ENCODE measurements around the gene MOB3A.

MOB3A gene

GRCh38 chr19:2057484-2058469 is 38.3 kb downstream of the MOB3A start:
- no peak for FAIRE-seq

GRCh38 chr19:2056837-2057192 is 39.3 kb downstream of the MOB3A start:
- no peak for FAIRE-seq

- FAIRE-seq: no peak
These were observed 39.9 kb downstream of the MOB3A start for GRCh38 chr19:2055931-2056836.

GRCh38 chr19:2054763-2055162 is 41.4 kb downstream of the MOB3A start:
- FAIRE-seq: no peak

GRCh38 chr19:2053601-2054389 is 42.3 kb downstream of the MOB3A start:
- FAIRE-seq: no peak

GRCh38 chr19:2051773-2052704 is 44.1 kb downstream of the MOB3A start:
- FAIRE-seq: no peak

GRCh38 chr19:2050991-2051772 is 44.9 kb downstream of the MOB3A start, which contains the start of gene MKNK2:
Gene MKNK2, minus strand, starts transcription at chr19:2051244. Its CDS starts 393 bp downstream, at chr19:2050851.
- no peak for FAIRE-seq

GRCh38 chr19:2050349-2050990 is 45.7 kb downstream of the MOB3A start:
- no peak for FAIRE-seq

GRCh38 chr19:2049741-2050348 is 46.3 kb downstream of the MOB3A start:
- FAIRE-seq: no peak

- FAIRE-seq: no peak
These were observed 47.0 kb downstream of the MOB3A start for GRCh38 chr19:2048959-2049740.

- no peak for FAIRE-seq
These were observed 47.8 kb downstream of the MOB3A start for GRCh38 chr19:2048104-2048958.

GRCh38 chr19:2047449-2048103 is 48.5 kb downstream of the MOB3A start:
- no peak for FAIRE-seq

- FAIRE-seq: no peak
These were observed 49.1 kb downstream of the MOB3A start for GRCh38 chr19:2047076-2047448.

GRCh38 chr19:2046046-2046907 is 49.8 kb downstream of the MOB3A start:
- no peak for FAIRE-seq

- no peak for FAIRE-seq
These were observed 50.6 kb downstream of the MOB3A start for GRCh38 chr19:2045501-2046045.
